Measurements from ENCODE around the gene CUL1.

CUL1 gene

GRCh38 chr7:148735967-148736366 lies 37.3 kb downstream of the CUL1 start:
- TF ChIP-seq CTCF (IDR thresholded peaks at IDR 0.05; ENCODE audit: low read length) (no peak), EZH2 (IDR thresholded peaks at IDR 0.05; ENCODE audit: borderline replicate concordance, low read length) (no peak)
- Histone ChIP-seq H3K27me3 (ENCODE audit: insufficient read depth, low read length) (no peaks in the 10 kb centered on the region), H3F3A (ENCODE audit: insufficient read depth, low read length) (no peaks in the 10 kb centered on the region), H3K36me3 (ENCODE audit: insufficient read depth, low read length) (peaks cover 93% of the 10 kb centered on the region), H3K9me3 (ENCODE audit: low read length) (no peaks in the 10 kb centered on the region), H3K4me3 (ENCODE audit: low read depth, low read length, poor library complexity, severe bottlenecking) (no peak overlapping the region), H3K9ac (ENCODE audit: low read length) (no peak overlapping the region), H3K4me2 (ENCODE audit: low read length) (no peak overlapping the region), H3K9me2 (ENCODE audit: low read depth, low read length) (no peaks in the 10 kb centered on the region), H3K4me1 (ENCODE audit: insufficient read depth, low read length, severe bottlenecking) (no peaks in the 10 kb centered on the region), H3K27ac (ENCODE audit: low read depth, low read length, poor library complexity, severe bottlenecking) (no peak overlapping the region), H2AFZ (ENCODE audit: low read length) (no peak overlapping the region), H3K79me2 (ENCODE audit: insufficient read depth, low read length) (no peaks in the 10 kb centered on the region), H4K20me1 (ENCODE audit: insufficient read depth, low read length) (no peaks in the 10 kb centered on the region)

DNA sequence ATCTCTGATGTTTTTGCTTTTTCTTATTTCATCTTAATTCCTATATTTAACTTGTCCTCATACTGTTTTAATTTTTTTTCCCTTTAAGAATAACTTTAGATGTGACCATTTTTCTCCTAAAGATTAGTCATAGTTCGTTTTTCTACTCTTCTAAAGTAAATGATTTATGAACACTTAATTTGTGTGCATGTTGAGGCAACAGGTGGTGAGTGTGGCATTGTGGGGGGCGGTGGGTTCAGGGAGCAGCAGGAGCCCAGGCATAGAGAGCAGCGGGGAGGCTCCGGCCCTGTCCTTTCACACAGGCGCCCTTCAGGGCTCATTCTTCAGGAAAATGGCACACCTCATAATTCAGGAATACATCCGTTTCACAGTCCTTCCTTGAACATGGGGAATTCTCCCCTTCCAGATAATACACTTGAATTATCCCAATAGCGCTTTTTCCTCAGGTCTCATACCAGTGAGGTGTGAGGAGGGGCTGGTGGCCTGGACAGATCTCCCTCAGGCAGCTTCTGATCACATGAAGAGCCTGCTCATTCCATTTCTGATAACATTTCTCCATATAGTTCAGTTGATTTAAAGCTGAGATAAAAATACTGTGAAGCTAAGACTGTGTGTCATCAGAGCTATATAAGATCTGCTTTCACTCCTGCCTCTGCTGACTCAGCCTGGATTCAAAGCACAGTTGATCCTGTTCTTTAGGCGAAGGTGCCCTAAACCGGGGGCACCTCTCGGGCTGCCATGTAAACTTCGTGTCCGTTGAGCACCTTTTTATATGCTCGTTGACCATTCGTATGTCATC lies 40.2 kb downstream of the CUL1 start:
- no peak overlapping the region for H3K4me2 ChIP-seq (ENCODE audit: low read length)
- 0 out of 2 replicates have a peak, but pooled peaks cover 8% of the 10 kb centered on the region for H3K9me3 ChIP-seq (ENCODE audit: low read length)
- H3K9me2 ChIP-seq (ENCODE audit: low read depth, low read length), result no peaks in the 10 kb centered on the region
- H3K9ac ChIP-seq (ENCODE audit: low read length), result no peak overlapping the region
- H3K79me2 ChIP-seq (ENCODE audit: insufficient read depth, low read length), result no peaks in the 10 kb centered on the region
- no peak overlapping the region for H2AFZ ChIP-seq (ENCODE audit: low read length)
- H3K36me3 ChIP-seq (ENCODE audit: insufficient read depth, low read length), result peaks cover 94% of the 10 kb centered on the region
- H3K4me3 ChIP-seq (ENCODE audit: low read depth, low read length, poor library complexity, severe bottlenecking), result no peak overlapping the region
- no peaks in the 10 kb centered on the region for H3K27me3 ChIP-seq (ENCODE audit: insufficient read depth, low read length)
- no peak overlapping the region for H3K27ac ChIP-seq (ENCODE audit: low read depth, low read length, poor library complexity, severe bottlenecking)
- TF ChIP-seq CTCF (IDR thresholded peaks at IDR 0.05; ENCODE audit: low read length) (no peak), EZH2 (IDR thresholded peaks at IDR 0.05; ENCODE audit: borderline replicate concordance, low read length) (no peak)
- H4K20me1 ChIP-seq (ENCODE audit: insufficient read depth, low read length), result no peaks in the 10 kb centered on the region
- H3F3A ChIP-seq (ENCODE audit: insufficient read depth, low read length), result no peaks in the 10 kb centered on the region
- no peaks in the 10 kb centered on the region for H3K4me1 ChIP-seq (ENCODE audit: insufficient read depth, low read length, severe bottlenecking)

DNA sequence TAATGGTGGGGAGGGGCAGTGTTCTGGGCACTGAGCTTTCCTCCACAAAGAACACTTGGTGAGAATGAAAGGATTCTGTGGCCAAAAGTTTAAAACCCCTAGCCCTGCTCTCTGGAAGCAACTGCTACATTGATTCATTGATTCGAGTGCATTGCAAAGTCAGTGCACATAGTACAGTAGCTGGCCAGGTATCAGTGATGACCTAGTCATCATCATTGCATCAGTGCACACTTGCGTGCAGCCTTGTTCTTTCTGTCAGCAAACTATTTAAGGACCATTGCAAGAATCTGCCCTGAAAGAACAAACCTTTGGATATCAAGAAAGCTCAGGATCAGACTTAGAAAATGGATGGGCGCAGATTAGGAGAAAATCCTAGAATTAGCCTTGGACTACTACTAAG lies 47.4 kb downstream of the CUL1 start:
- H3K79me2 ChIP-seq (ENCODE audit: insufficient read depth, low read length), result no peaks in the 10 kb centered on the region

More for the DNA sequence above, 47.4 kb downstream of the CUL1 start:
- H3K36me3 ChIP-seq (ENCODE audit: insufficient read depth, low read length), result peaks cover 33% of the 10 kb centered on the region
- H3K9me2 ChIP-seq (ENCODE audit: low read depth, low read length), result no peaks in the 10 kb centered on the region
- H3K4me1 ChIP-seq (ENCODE audit: insufficient read depth, low read length, severe bottlenecking), result no peaks in the 10 kb centered on the region
- TF ChIP-seq CTCF (IDR thresholded peaks at IDR 0.05; ENCODE audit: low read length), result no peak
- no peak for TF ChIP-seq EZH2 (IDR thresholded peaks at IDR 0.05; ENCODE audit: borderline replicate concordance, low read length)
- 0 out of 2 replicates have a peak, but pooled peaks cover 8% of the 10 kb centered on the region for H3K9me3 ChIP-seq (ENCODE audit: low read length)
- no peak overlapping the region for H3K4me2 ChIP-seq (ENCODE audit: low read length)
- H3F3A ChIP-seq (ENCODE audit: insufficient read depth, low read length), result no peaks in the 10 kb centered on the region
- no peak overlapping the region for H2AFZ ChIP-seq (ENCODE audit: low read length)
- H3K27me3 ChIP-seq (ENCODE audit: insufficient read depth, low read length), result no peaks in the 10 kb centered on the region
- no peak overlapping the region for H3K9ac ChIP-seq (ENCODE audit: low read length)
- H3K4me3 ChIP-seq (ENCODE audit: low read depth, low read length, poor library complexity, severe bottlenecking), result no peak overlapping the region
- H4K20me1 ChIP-seq (ENCODE audit: insufficient read depth, low read length), result no peaks in the 10 kb centered on the region
- no peak overlapping the region for H3K27ac ChIP-seq (ENCODE audit: low read depth, low read length, poor library complexity, severe bottlenecking)

Data from OCI-LY1 (cell line).